ENCODE measurements around the gene MLLT3. TPM values are rescaled to one million over a fixed set of nuclear protein-coding genes. Genes with fewer than 3 reads are reported as not detected.

The MLLT3 gene
- total and polyA plus RNA-seq, 2 of the 13 experiments (the other 11 are each of a cell fraction or from before 2014, with no cell fraction given): 12.3 to 12.6 TPM

DNA sequence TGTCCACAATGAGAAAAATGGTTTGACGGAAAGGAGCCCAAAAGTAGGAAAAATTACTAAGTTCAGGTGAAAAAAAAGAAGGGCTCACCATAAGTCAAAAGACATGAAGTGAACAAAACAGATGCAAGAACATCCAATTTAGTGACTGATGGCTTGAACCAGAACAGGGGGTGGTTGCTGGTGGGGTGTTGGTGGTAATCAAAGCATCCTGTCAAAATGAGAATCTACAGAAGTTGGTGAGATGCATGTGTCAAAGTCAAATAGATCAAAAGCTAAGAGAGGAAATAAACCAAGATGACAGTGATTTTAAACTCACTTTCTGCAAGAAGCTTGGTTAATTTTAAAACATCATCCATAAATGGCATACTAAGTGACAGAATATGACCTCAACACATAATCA is 117.4 kb downstream of the MLLT3 start:
- FAIRE-seq (no peak), ATAC-seq (no peak), DNase-seq (ENCODE audit: low spot score) (no peak)
- Histone ChIP-seq H3K4me1 (ENCODE audit: insufficient read depth, low read length) (peaks cover 15% of the 10 kb centered on the region), H3K4me2 (ENCODE audit: low read depth, low read length) (no peak overlapping the region), H3K4me3 (replicated peaks in 1 of 3; ENCODE audit: insufficient read depth in 1 of 3, low read depth in 2 of 3, low read length in 3 of 3) (no peak overlapping the region), H2AFZ (ENCODE audit: low read length) (no peak overlapping the region), H4K20me1 (ENCODE audit: insufficient read depth, low read length) (no peaks in the 10 kb centered on the region), H3K27ac (ENCODE audit: extremely low read length, insufficient read depth, low read length) (no peak overlapping the region), H3K27me3 (ENCODE audit: control insufficient read depth in 1 of 2, insufficient read depth in 2 of 2, low read length in 2 of 2) (no peaks in the 10 kb centered on the region), H3K9ac (ENCODE audit: insufficient read depth, low read depth, low read length) (no peak overlapping the region), H3K9me3 (ENCODE audit: low read length) (no peaks in the 10 kb centered on the region), H3K36me3 (replicated peaks in 1 of 2; ENCODE audit: control insufficient read depth in 1 of 2, insufficient read depth in 2 of 2, low read length in 2 of 2) (no peaks in the 10 kb centered on the region), H3K79me2 (ENCODE audit: insufficient read depth, low read length) (no peaks in the 10 kb centered on the region)
- CTCF ChIA-PET (ENCODE audit: low intra/inter-chr PET ratio, low total read pairs): no interaction called here
- in situ Hi-C loops (cut with HindIII; ENCODE audit: extremely low pct_ligation_motif_present, low pct_unique_long_range_greater_than_20kb): no loop called here
- POLR2A ChIA-PET: no interaction called here
- TF ChIP-seq ZNF570 (CRISPR knock-in tag; IDR thresholded peaks at IDR 0.05; ENCODE audit: borderline replicate concordance) (no peak), ZNF577 (CRISPR knock-in tag; IDR thresholded peaks at IDR 0.05; ENCODE audit: borderline replicate concordance, low read depth) (no peak), REXO4 (CRISPR knock-in tag; IDR thresholded peaks at IDR 0.05; ENCODE audit: borderline replicate concordance) (no peak), CCDC6 (CRISPR knock-in tag; IDR thresholded peaks at IDR 0.05) (no peak), ZFY (CRISPR knock-in tag; IDR thresholded peaks at IDR 0.05) (no peak), SIN3A (IDR thresholded peaks at IDR 0.05; ENCODE audit: borderline replicate concordance, low read depth, low read length) (no peak), ATF1 (CRISPR knock-in tag; IDR thresholded peaks at IDR 0.05) (no peak), HHEX (CRISPR knock-in tag; IDR thresholded peaks at IDR 0.05) (no peak)
- TF ChIP-seq, protein P1, sequence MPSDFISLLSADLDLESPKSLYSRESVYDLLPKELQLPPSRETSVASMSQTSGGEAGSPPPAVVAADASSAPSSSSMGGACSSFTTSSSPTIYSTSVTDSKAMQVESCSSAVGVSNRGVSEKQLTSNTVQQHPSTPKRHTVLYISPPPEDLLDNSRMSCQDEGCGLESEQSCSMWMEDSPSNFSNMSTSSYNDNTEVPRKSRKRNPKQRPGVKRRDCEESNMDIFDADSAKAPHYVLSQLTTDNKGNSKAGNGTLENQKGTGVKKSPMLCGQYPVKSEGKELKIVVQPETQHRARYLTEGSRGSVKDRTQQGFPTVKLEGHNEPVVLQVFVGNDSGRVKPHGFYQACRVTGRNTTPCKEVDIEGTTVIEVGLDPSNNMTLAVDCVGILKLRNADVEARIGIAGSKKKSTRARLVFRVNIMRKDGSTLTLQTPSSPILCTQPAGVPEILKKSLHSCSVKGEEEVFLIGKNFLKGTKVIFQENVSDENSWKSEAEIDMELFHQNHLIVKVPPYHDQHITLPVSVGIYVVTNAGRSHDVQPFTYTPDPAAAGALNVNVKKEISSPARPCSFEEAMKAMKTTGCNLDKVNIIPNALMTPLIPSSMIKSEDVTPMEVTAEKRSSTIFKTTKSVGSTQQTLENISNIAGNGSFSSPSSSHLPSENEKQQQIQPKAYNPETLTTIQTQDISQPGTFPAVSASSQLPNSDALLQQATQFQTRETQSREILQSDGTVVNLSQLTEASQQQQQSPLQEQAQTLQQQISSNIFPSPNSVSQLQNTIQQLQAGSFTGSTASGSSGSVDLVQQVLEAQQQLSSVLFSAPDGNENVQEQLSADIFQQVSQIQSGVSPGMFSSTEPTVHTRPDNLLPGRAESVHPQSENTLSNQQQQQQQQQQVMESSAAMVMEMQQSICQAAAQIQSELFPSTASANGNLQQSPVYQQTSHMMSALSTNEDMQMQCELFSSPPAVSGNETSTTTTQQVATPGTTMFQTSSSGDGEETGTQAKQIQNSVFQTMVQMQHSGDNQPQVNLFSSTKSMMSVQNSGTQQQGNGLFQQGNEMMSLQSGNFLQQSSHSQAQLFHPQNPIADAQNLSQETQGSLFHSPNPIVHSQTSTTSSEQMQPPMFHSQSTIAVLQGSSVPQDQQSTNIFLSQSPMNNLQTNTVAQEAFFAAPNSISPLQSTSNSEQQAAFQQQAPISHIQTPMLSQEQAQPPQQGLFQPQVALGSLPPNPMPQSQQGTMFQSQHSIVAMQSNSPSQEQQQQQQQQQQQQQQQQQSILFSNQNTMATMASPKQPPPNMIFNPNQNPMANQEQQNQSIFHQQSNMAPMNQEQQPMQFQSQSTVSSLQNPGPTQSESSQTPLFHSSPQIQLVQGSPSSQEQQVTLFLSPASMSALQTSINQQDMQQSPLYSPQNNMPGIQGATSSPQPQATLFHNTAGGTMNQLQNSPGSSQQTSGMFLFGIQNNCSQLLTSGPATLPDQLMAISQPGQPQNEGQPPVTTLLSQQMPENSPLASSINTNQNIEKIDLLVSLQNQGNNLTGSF (CRISPR knock-in tag; IDR thresholded peaks at IDR 0.05): no peak
- TF ChIP-seq, protein P2, sequence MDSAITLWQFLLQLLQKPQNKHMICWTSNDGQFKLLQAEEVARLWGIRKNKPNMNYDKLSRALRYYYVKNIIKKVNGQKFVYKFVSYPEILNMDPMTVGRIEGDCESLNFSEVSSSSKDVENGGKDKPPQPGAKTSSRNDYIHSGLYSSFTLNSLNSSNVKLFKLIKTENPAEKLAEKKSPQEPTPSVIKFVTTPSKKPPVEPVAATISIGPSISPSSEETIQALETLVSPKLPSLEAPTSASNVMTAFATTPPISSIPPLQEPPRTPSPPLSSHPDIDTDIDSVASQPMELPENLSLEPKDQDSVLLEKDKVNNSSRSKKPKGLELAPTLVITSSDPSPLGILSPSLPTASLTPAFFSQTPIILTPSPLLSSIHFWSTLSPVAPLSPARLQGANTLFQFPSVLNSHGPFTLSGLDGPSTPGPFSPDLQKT (CRISPR knock-in tag; IDR thresholded peaks at IDR 0.05; ENCODE audit: borderline replicate concordance): no peak
- intact Hi-C loops (cut with micrococcal nuclease; ENCODE audit: unreplicated experiment): no loop called here
- BruUV-seq (replicated peaks): no TSS peak
- 52% methylated on average over 1 of the region's 1 CpG for WGBS (ENCODE audit: low lambda C conversion rate)

All from HepG2 (cell line).